HL-60 (cell line): Measurements from ENCODE around the gene LIN54.
A peak's percentile ranks its signal among the peaks of the same experiment; 100 is the strongest.

Experiments
- DNase-seq, 2 experiments: peaks; one replicate each; pipeline ENCODE4 v3.0.0-alpha.2; 2010 to 2020; ENCODE audit warnings: low read depth in 1 of 2, low spot score in 1 of 2
- H3K27ac ChIP-seq: fragments of 250-450 bp; sonication (Bioruptor Pico); replicated peaks from 2 replicates; pipeline ENCODE4 v1.5.1; 2020; ENCODE audit warnings: mild to moderate bottlenecking, moderate library complexity
- H3K27me3 ChIP-seq: fragments of 250-450 bp; sonication (Bioruptor Pico); 2 replicates; pipeline ENCODE4 v1.5.1; 2021; ENCODE audit warnings: mild to moderate bottlenecking, moderate library complexity; ENCODE audit not compliant: insufficient read depth, poor library complexity, severe bottlenecking
- H3K4me3 ChIP-seq: replicated peaks from 2 replicates; pipeline ENCODE4 v1.5.1; 2011; ENCODE audit warnings: mild to moderate bottlenecking, control low read depth, low read length; ENCODE audit not compliant: insufficient read depth
- CTCF ChIP-seq: IDR thresholded peaks from one replicate; pipeline ENCODE4 v1.5.1; 2011; ENCODE audit warnings: low read length, control low read depth, inconsistent platforms; ENCODE audit not compliant: insufficient read depth
- GABPA ChIP-seq: IDR thresholded peaks from 2 replicates; pipeline ENCODE4 v1.6.1; 2012; ENCODE audit warnings: low read depth
- POLR2AphosphoS5 ChIP-seq: IDR thresholded peaks from 2 replicates; pipeline ENCODE4 v1.6.1; 2012; ENCODE audit warnings: low read depth
- REST ChIP-seq: IDR thresholded peaks from 2 replicates; pipeline ENCODE4 v1.6.1; 2012; ENCODE audit warnings: low read depth; ENCODE audit not compliant: insufficient replicate concordance
- SPI1 ChIP-seq: IDR thresholded peaks from 2 replicates; pipeline ENCODE4 v1.6.1; 2012; ENCODE audit warnings: low read depth, mild to moderate bottlenecking, borderline replicate concordance

LIN54 gene

GRCh38 chr4:82889287-82889686 is 121.3 kb downstream of the LIN54 start:
- no peak for DNase-seq
- Histone ChIP-seq H3K27ac (peak overlapping the region; percentile 90; the same call in 1 of the 2 replicates), H3K27me3 (no peaks in the 10 kb centered on the region), H3K4me3 (peak overlapping the region; percentile 65)
- TF ChIP-seq REST (no peak), POLR2AphosphoS5 (no peak), GABPA (no peak), SPI1 (no peak), CTCF (no peak)

- Histone ChIP-seq H3K27ac (no peak overlapping the region), H3K4me3 (no peak overlapping the region), H3K27me3 (no peaks in the 10 kb centered on the region)
- no peak for DNase-seq
- no peak for TF ChIP-seq REST
- TF ChIP-seq SPI1: no peak
- TF ChIP-seq POLR2AphosphoS5: no peak
- no peak for TF ChIP-seq CTCF
- no peak for TF ChIP-seq GABPA
These were observed 124.3 kb downstream of the LIN54 start for GRCh38 chr4:82886147-82886942.

GRCh38 chr4:82885410-82885809 is 125.2 kb downstream of the LIN54 start:
- no peak overlapping the region for H3K27ac ChIP-seq
- H3K4me3 ChIP-seq: no peak overlapping the region
- TF ChIP-seq SPI1: no peak
- TF ChIP-seq CTCF: no peak
- no peak for TF ChIP-seq POLR2AphosphoS5
- TF ChIP-seq GABPA: no peak
- TF ChIP-seq REST: no peak
- H3K27me3 ChIP-seq: no peaks in the 10 kb centered on the region
- no peak for DNase-seq
